ENCODE measurements around the gene ZNF335.
"Not testable (repeated sequence)": the region's sequence is repeated elsewhere in the genome, so short reads cannot be mapped to it uniquely, and the experiment has no call there.

DNA sequence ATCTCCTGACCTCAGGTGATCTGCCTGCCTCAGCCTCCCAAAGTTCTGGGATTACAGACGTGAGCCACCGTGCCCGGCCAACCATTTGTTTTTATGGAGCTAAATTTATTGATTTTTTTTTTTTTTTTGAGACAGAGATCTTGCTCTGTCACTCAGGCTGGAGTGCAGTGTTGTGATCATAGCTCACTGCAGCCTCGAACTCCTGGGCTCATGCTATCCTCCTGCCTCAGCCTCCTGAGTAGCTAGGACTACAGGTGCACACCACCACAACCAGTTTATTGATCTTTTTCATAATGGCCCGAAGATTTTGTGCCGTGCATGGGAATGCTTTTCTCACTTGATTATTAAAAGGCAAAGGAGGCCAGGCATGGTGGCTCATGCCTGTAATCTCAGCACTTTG, 16.8 kb upstream of the ZNF335 start:
- TF ChIP-seq, protein P1, sequence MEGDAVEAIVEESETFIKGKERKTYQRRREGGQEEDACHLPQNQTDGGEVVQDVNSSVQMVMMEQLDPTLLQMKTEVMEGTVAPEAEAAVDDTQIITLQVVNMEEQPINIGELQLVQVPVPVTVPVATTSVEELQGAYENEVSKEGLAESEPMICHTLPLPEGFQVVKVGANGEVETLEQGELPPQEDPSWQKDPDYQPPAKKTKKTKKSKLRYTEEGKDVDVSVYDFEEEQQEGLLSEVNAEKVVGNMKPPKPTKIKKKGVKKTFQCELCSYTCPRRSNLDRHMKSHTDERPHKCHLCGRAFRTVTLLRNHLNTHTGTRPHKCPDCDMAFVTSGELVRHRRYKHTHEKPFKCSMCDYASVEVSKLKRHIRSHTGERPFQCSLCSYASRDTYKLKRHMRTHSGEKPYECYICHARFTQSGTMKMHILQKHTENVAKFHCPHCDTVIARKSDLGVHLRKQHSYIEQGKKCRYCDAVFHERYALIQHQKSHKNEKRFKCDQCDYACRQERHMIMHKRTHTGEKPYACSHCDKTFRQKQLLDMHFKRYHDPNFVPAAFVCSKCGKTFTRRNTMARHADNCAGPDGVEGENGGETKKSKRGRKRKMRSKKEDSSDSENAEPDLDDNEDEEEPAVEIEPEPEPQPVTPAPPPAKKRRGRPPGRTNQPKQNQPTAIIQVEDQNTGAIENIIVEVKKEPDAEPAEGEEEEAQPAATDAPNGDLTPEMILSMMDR (IDR thresholded peaks at IDR 0.05) = not testable (repeated sequence)
- not testable (repeated sequence) for TF ChIP-seq ZFX (IDR thresholded peaks at IDR 0.05; ENCODE audit: borderline replicate concordance)
